Fibroblast of the aortic adventitia (primary cell): ENCODE measurements around the gene NKTR. TPM values are rescaled to one million over a fixed set of nuclear protein-coding genes. Genes with fewer than 3 reads are reported as not detected.

ENCODE experiments used
- DNase-seq: peaks from one replicate; pipeline ENCODE4 v3.0.0-alpha.2; 2010; ENCODE audit warnings: low read depth
- H3K4me3 ChIP-seq: 2 replicates; pipeline ENCODE4 v1.5.1; 2011; ENCODE audit warnings: low read depth, mild to moderate bottlenecking, control low read depth, low read length, moderate library complexity
- CTCF ChIP-seq: IDR thresholded peaks from 2 replicates; pipeline ENCODE4 v1.5.1; 2011; ENCODE audit warnings: mild to moderate bottlenecking, low read length, control low read depth, inconsistent platforms; ENCODE audit not compliant: insufficient read depth
- total RNA-seq: library from RNA; depleted of rRNA; stranded (reverse); fragments of >200 nt; gene quantifications from 2 replicates; pipeline ENCODE4 v1.2.3, GENCODE V29; 2012; ENCODE audit warnings: low replicate concordance

The NKTR gene
- total RNA-seq, 1 donor = 91.8 TPM

- peak; percentile 36 for DNase-seq
- TF ChIP-seq CTCF = no peak
- no peak overlapping the region for H3K4me3 ChIP-seq
These were observed 68.3 kb downstream of the NKTR start for GRCh38 chr3:42668793-42669217.

- no peak for DNase-seq
- H3K4me3 ChIP-seq = no peak overlapping the region
- no peak for TF ChIP-seq CTCF
These were observed 69.6 kb downstream of the NKTR start for GRCh38 chr3:42670051-42670576.

- no peak overlapping the region for H3K4me3 ChIP-seq
- DNase-seq = no peak
- no peak for TF ChIP-seq CTCF
These were observed 70.2 kb downstream of the NKTR start for GRCh38 chr3:42670670-42671069.

DNA sequence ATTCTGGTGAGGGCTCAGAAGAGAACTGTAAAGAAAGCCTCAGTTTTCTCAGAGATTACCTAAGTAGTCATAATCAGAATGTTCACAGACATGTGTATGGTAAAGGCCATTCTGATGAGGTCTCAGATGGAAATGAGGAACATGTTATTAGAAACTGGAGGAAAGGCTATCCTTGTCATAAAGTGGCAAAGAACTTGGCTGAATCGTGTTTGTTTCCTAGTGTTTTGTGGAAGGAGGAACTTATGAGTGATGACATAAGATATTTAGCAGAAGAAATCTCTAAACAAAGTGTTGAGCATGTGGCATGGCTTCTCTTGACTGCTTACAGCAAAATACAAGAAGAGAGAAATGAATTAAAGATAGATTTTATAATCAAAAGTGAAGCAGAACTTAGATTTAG lies 72.0 kb downstream of the NKTR start:
- TF ChIP-seq CTCF = no peak
- no peak overlapping the region for H3K4me3 ChIP-seq
- DNase-seq = no peak

DNA sequence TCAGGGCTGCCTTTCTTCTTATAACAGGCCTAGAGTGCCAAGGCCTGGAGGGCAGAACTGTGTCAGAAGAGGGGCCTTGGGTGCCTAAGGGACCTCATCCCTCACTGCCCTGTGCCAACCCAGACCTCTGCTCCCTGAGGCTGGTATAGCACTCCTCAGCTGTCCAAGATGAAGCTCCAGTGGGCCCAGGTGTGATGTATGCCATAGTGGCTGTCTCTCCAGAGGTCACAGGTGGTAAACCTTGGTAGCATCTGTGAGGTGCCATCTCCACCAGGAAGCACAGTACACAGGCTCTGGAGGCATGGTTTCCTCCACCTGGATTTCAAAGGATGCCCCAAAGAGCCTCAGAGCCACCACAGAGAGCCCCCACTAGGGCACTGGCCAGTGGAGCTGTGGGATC lies 72.6 kb downstream of the NKTR start:
- TF ChIP-seq CTCF = no peak
- DNase-seq = no peak
- no peak overlapping the region for H3K4me3 ChIP-seq

- TF ChIP-seq CTCF = no peak
- H3K4me3 ChIP-seq = no peak overlapping the region
- DNase-seq = no peak
These were observed 73.7 kb downstream of the NKTR start for GRCh38 chr3:42674146-42674545.

- H3K4me3 ChIP-seq = no peak overlapping the region
- no peak for TF ChIP-seq CTCF
- no peak for DNase-seq
These were observed 75.4 kb downstream of the NKTR start for GRCh38 chr3:42675909-42676308.
